HCT116 (cell line): ENCODE measurements around the gene BMP8B. TPM values are rescaled to one million over a fixed set of nuclear protein-coding genes. Genes with fewer than 3 reads are reported as not detected.

Experiments used
- ATAC-seq: fragments of 200-7000 bp; cut with Tn5 transposase; 2 replicates; pipeline ENCODE4 v1.9.1; 2020; ENCODE audit warnings: mild to moderate bottlenecking, moderate library complexity
- BruUV-seq: library from RNA; stranded (reverse); fragments of 400-500 nt; replicated peaks from 2 replicates; lab custom pipeline; 2021; lab: Mats Ljungman, UMichigan
- CTCF ChIA-PET: fragments of 300-600 bp; sonication (Branson Sonifier 250); formaldehyde crosslinking; loops from one replicate; lab custom pipeline; 2021; ENCODE audit warnings: antibody characterized with exemption; lab: Charles Lee
- POLR2A ChIA-PET: fragments of 300-600, 350-600 bp; sonication (Branson Sonifier 250); formaldehyde crosslinking; loops from one replicate; lab custom pipeline; 2021; ENCODE audit warnings: antibody characterized with exemption; lab: Charles Lee
- RAD21 ChIA-PET, 2 experiments: fragments of 300-600 bp; sonication (Branson Sonifier 250); formaldehyde crosslinking; loops; one replicate each; lab custom pipeline; 2023; ENCODE audit warnings: low total read pairs in 2 of 2; ENCODE audit not compliant: uncharacterized antibody in 2 of 2, unreplicated experiment in 2 of 2, low non-redundant PET in 1 of 2; lab: Charles Lee
- DNase-seq: peaks from one replicate; pipeline ENCODE4 v3.0.0-alpha.2; 2010; ENCODE audit warnings: low read depth, low spot score
- H2AFZ ChIP-seq: fragments of 200-600 bp; shearing (Covaris generic), sonication (generic); 2 replicates; pipeline ENCODE4 v1.6.1; 2017; ENCODE audit warnings: low read depth, mixed run types, mixed read lengths, antibody characterized with exemption, low read length; ENCODE audit not compliant: poor library complexity, severe bottlenecking
- H3K27ac ChIP-seq: 2 replicates; pipeline ENCODE4 v1.5.1; 2012; ENCODE audit warnings: low read depth, low read length
- H3K27me3 ChIP-seq: fragments of 200-600 bp; sonication (generic); 2 replicates; pipeline ENCODE4 v1.6.1; 2016; ENCODE audit warnings: mixed run types, low read length, mixed read lengths; ENCODE audit not compliant: insufficient read depth
- H3K36me3 ChIP-seq, 2 experiments: fragments of 200-500 bp in 1 of 2; fragments of 200-600 bp in 1 of 2; sonication (Bioruptor generic) in 1 of 2; sonication (generic) in 1 of 2; 2 replicates each; pipeline versions ENCODE4 v1.5.1 to v1.6.1; 2014 to 2016; ENCODE audit warnings: low read length in 2 of 2, inconsistent platforms in 1 of 2, mixed read lengths in 1 of 2, mixed run types in 1 of 2; ENCODE audit not compliant: insufficient read depth in 2 of 2, control insufficient read depth in 1 of 2
- H3K4me1 ChIP-seq, 2 experiments: fragments of 200-600 bp in 1 of 2; sonication (generic) in 1 of 2; 2 replicates each; pipeline versions ENCODE4 v1.5.1 to v1.6.1; 2012 to 2017; ENCODE audit warnings: low read length in 2 of 2, inconsistent platforms in 1 of 2, mild to moderate bottlenecking in 1 of 2, mixed read lengths in 1 of 2, mixed run types in 1 of 2, moderate library complexity in 1 of 2; ENCODE audit not compliant: insufficient read depth in 2 of 2, control insufficient read depth in 1 of 2
- H3K4me2 ChIP-seq: fragments of 200-600 bp; sonication (generic); 2 replicates; pipeline ENCODE4 v1.6.1; 2017; ENCODE audit warnings: mixed run types, low read length, mixed read lengths
- H3K4me3 ChIP-seq, 2 experiments: fragments of 200-600 bp in 1 of 2; sonication (generic) in 1 of 2; replicated peaks in 1 of 2; 2 replicates each; pipeline ENCODE4 v1.5.1; 2011 to 2016; ENCODE audit warnings: low read length in 2 of 2, control low read depth in 1 of 2, low read depth in 1 of 2, mild to moderate bottlenecking in 1 of 2, mixed read lengths in 1 of 2, mixed run types in 1 of 2
- H3K79me2 ChIP-seq: fragments of 200-600 bp; sonication (generic); 2 replicates; pipeline ENCODE4 v1.6.1; 2017; ENCODE audit warnings: mild to moderate bottlenecking, mixed run types, low read length, moderate library complexity, mixed read lengths; ENCODE audit not compliant: insufficient read depth
- H3K9ac ChIP-seq: fragments of 200-600 bp; sonication (generic); 2 replicates; pipeline ENCODE4 v1.6.1; 2016; ENCODE audit warnings: low read length, mixed read lengths
- H3K9me2 ChIP-seq: fragments of 200-600 bp; sonication (generic), shearing (Covaris generic); 2 replicates; pipeline ENCODE4 v1.6.1; 2017; ENCODE audit warnings: mixed run types, mild to moderate bottlenecking, moderate library complexity; ENCODE audit not compliant: insufficient read depth
- H3K9me3 ChIP-seq, 2 experiments: fragments of 200-500 bp in 1 of 2; fragments of 200-600 bp in 1 of 2; sonication (Bioruptor generic) in 1 of 2; sonication (generic) in 1 of 2; 2 replicates each; pipeline ENCODE4 v1.6.1; 2014 to 2017; ENCODE audit warnings: low read length in 2 of 2, mixed read lengths in 2 of 2, inconsistent platforms in 1 of 2, low read depth in 1 of 2, mild to moderate bottlenecking in 1 of 2, mixed run types in 1 of 2, moderate library complexity in 1 of 2; ENCODE audit not compliant: control insufficient read depth in 1 of 2, insufficient read depth in 1 of 2
- H4K20me1 ChIP-seq: fragments of 200-600 bp; sonication (generic), shearing (Covaris generic); 2 replicates; pipeline ENCODE4 v1.6.1; 2017; ENCODE audit warnings: mixed run types, mild to moderate bottlenecking, moderate library complexity; ENCODE audit not compliant: insufficient read depth
- ELF1 ChIP-seq: IDR thresholded peaks from 2 replicates; pipeline ENCODE4 v1.6.1; 2012; ENCODE audit warnings: low read depth, borderline replicate concordance
- EZH2 ChIP-seq: fragments of 200-600 bp; sonication (generic); IDR thresholded peaks from 2 replicates; pipeline ENCODE4 v1.6.1; 2017; ENCODE audit warnings: antibody characterized with exemption, mixed run types
- EZH2phosphoT487 ChIP-seq: fragments of 200-600 bp; IDR thresholded peaks from 2 replicates; pipeline ENCODE4 v1.6.1; 2018; ENCODE audit warnings: antibody characterized with exemption, borderline replicate concordance
- FOSL1 ChIP-seq: IDR thresholded peaks from 2 replicates; pipeline ENCODE4 v1.6.1; 2012; ENCODE audit warnings: low read depth
- JUND ChIP-seq: IDR thresholded peaks from 2 replicates; pipeline ENCODE4 v1.6.1; 2012
- POLR2A ChIP-seq: IDR thresholded peaks from 2 replicates; pipeline ENCODE4 v1.7.0; 2011; ENCODE audit warnings: borderline replicate concordance; ENCODE audit not compliant: insufficient read depth, insufficient read length; ENCODE audit errors: extremely low read depth
- POLR2AphosphoS5 ChIP-seq: IDR thresholded peaks from 2 replicates; pipeline ENCODE4 v1.6.1; 2011; ENCODE audit warnings: mild to moderate bottlenecking, low read depth, low read length, moderate library complexity
- RAD21 ChIP-seq: IDR thresholded peaks from 2 replicates; pipeline ENCODE4 v1.6.1; 2012; ENCODE audit warnings: low read depth, mild to moderate bottlenecking
- SRF ChIP-seq: IDR thresholded peaks from 2 replicates; pipeline ENCODE4 v1.6.1; 2012; ENCODE audit warnings: low read depth
- TCF7L2 ChIP-seq: IDR thresholded peaks from 2 replicates; pipeline ENCODE4 v1.7.0; 2011; ENCODE audit warnings: borderline replicate concordance, inconsistent platforms; ENCODE audit not compliant: insufficient read depth, insufficient read length; ENCODE audit errors: extremely low read depth
- ZFX ChIP-seq: fragments of 450-650 bp; IDR thresholded peaks from 2 replicates; pipeline ENCODE4 v1.6.1; 2017
- intact Hi-C: fragments of 100-400 bp; cut with micrococcal nuclease; formaldehyde crosslinking; loops from 2 replicates; pipeline ENCODE4 v1.10.0; 2022
- total RNA-seq: library from RNA; stranded (reverse); gene quantifications from one replicate; pipeline ENCODE4 v1.2.1, GENCODE V29; 2021; ENCODE audit not compliant: unreplicated experiment
- TF ChIP-seq, protein P1 (sequence below): IDR thresholded peaks from 2 replicates; pipeline ENCODE4 v1.6.1; 2011; ENCODE audit warnings: mild to moderate bottlenecking, low read length, moderate library complexity; ENCODE audit not compliant: insufficient replicate concordance; ENCODE audit errors: extremely low read depth
- TF ChIP-seq, protein P2 (sequence below): IDR thresholded peaks from 2 replicates; pipeline ENCODE4 v1.6.1; 2012; ENCODE audit warnings: low read depth
- TF ChIP-seq, protein P3 (sequence below), 3 experiments: fragments of 200-600 bp in 1 of 3; sonication (generic) in 1 of 3; IDR thresholded peaks in 2 of 3; conservative IDR thresholded peaks in 1 of 3; 2 replicates each; pipeline ENCODE4 v1.5.1; 2012 to 2017; ENCODE audit warnings: low read depth in 2 of 3, low read length in 2 of 3, antibody characterized with exemption in 1 of 3, borderline replicate concordance in 1 of 3, control low read depth in 1 of 3, mild to moderate bottlenecking in 1 of 3, mixed read lengths in 1 of 3, mixed run types in 1 of 3, moderate library complexity in 1 of 3; ENCODE audit not compliant: insufficient read depth in 1 of 3
- TF ChIP-seq, protein P4 (sequence below): IDR thresholded peaks from 2 replicates; pipeline ENCODE4 v1.6.1; 2012

BMP8B gene
- total RNA-seq, 1 experiment from 2014 or later, result 9.5 TPM

DNA sequence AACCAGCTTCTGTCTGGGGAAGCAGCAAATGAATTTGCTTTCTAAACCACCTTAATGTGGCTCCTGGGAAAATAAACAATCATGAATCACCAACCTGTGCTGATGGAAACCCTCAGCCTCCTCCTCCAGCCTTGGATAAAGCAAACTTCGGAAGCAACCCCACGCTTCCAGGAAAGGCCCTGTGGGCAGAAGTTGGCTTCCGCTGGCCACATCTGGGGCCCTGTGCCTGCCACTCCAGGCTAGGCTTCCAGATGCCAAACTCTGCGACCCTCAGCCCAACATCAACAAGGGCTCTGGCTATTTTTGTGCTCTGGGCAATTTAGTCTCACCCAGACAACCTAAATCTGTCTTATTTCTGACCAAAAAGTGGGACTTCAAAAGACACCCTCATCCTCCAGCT is 11.4 kb downstream of the BMP8B start:
- H3K27me3 ChIP-seq, result no peaks in the 10 kb centered on the region
- ChIA-PET POLR2A (no interaction called here), CTCF (no interaction called here), RAD21 (no interaction called here)
- H2AFZ ChIP-seq, result no peak overlapping the region
- H3K4me3 ChIP-seq, result no peak overlapping the region
- ATAC-seq, result no peak
- DNase-seq, result no peak
- H3K79me2 ChIP-seq, result no peaks in the 10 kb centered on the region
- H3K9me3 ChIP-seq, result no peaks in the 10 kb centered on the region
- no peak overlapping the region for H3K9ac ChIP-seq
- no peak overlapping the region for H3K4me2 ChIP-seq
- no peaks in the 10 kb centered on the region for H3K36me3 ChIP-seq
- BruUV-seq, result no TSS peak
- intact Hi-C loops, result no loop called here
- no peaks in the 10 kb centered on the region for H4K20me1 ChIP-seq
- H3K27ac ChIP-seq, result no peak overlapping the region
- TF ChIP-seq JUND, result no peak
- TF ChIP-seq, protein P1, sequence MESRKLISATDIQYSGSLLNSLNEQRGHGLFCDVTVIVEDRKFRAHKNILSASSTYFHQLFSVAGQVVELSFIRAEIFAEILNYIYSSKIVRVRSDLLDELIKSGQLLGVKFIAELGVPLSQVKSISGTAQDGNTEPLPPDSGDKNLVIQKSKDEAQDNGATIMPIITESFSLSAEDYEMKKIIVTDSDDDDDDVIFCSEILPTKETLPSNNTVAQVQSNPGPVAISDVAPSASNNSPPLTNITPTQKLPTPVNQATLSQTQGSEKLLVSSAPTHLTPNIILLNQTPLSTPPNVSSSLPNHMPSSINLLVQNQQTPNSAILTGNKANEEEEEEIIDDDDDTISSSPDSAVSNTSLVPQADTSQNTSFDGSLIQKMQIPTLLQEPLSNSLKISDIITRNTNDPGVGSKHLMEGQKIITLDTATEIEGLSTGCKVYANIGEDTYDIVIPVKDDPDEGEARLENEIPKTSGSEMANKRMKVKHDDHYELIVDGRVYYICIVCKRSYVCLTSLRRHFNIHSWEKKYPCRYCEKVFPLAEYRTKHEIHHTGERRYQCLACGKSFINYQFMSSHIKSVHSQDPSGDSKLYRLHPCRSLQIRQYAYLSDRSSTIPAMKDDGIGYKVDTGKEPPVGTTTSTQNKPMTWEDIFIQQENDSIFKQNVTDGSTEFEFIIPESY, result no peak
- TF ChIP-seq RAD21, result no peak
- TF ChIP-seq FOSL1, result no peak
- TF ChIP-seq POLR2AphosphoS5, result no peak
- no peak for TF ChIP-seq ELF1
- TF ChIP-seq, protein P2, sequence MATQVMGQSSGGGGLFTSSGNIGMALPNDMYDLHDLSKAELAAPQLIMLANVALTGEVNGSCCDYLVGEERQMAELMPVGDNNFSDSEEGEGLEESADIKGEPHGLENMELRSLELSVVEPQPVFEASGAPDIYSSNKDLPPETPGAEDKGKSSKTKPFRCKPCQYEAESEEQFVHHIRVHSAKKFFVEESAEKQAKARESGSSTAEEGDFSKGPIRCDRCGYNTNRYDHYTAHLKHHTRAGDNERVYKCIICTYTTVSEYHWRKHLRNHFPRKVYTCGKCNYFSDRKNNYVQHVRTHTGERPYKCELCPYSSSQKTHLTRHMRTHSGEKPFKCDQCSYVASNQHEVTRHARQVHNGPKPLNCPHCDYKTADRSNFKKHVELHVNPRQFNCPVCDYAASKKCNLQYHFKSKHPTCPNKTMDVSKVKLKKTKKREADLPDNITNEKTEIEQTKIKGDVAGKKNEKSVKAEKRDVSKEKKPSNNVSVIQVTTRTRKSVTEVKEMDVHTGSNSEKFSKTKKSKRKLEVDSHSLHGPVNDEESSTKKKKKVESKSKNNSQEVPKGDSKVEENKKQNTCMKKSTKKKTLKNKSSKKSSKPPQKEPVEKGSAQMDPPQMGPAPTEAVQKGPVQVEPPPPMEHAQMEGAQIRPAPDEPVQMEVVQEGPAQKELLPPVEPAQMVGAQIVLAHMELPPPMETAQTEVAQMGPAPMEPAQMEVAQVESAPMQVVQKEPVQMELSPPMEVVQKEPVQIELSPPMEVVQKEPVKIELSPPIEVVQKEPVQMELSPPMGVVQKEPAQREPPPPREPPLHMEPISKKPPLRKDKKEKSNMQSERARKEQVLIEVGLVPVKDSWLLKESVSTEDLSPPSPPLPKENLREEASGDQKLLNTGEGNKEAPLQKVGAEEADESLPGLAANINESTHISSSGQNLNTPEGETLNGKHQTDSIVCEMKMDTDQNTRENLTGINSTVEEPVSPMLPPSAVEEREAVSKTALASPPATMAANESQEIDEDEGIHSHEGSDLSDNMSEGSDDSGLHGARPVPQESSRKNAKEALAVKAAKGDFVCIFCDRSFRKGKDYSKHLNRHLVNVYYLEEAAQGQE, result no peak
- TF ChIP-seq, protein P3, sequence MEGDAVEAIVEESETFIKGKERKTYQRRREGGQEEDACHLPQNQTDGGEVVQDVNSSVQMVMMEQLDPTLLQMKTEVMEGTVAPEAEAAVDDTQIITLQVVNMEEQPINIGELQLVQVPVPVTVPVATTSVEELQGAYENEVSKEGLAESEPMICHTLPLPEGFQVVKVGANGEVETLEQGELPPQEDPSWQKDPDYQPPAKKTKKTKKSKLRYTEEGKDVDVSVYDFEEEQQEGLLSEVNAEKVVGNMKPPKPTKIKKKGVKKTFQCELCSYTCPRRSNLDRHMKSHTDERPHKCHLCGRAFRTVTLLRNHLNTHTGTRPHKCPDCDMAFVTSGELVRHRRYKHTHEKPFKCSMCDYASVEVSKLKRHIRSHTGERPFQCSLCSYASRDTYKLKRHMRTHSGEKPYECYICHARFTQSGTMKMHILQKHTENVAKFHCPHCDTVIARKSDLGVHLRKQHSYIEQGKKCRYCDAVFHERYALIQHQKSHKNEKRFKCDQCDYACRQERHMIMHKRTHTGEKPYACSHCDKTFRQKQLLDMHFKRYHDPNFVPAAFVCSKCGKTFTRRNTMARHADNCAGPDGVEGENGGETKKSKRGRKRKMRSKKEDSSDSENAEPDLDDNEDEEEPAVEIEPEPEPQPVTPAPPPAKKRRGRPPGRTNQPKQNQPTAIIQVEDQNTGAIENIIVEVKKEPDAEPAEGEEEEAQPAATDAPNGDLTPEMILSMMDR (IDR thresholded peaks at IDR 0.05 in 2 of 3, conservative IDR thresholded peaks at IDR 0.05 in 1 of 3; ENCODE audit: borderline replicate concordance in 1 of 3, insufficient read depth in 1 of 3, low read depth in 2 of 3, low read length in 2 of 3), result no peak
- TF ChIP-seq SRF, result no peak
- TF ChIP-seq TCF7L2, result no peak
- TF ChIP-seq EZH2, result no peak
- no peak for TF ChIP-seq ZFX
- TF ChIP-seq POLR2A, result no peak
- no peak for TF ChIP-seq EZH2phosphoT487
- TF ChIP-seq, protein P4, sequence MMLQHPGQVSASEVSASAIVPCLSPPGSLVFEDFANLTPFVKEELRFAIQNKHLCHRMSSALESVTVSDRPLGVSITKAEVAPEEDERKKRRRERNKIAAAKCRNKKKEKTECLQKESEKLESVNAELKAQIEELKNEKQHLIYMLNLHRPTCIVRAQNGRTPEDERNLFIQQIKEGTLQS, result no peak
- H3K9me2 ChIP-seq, result no peaks in the 10 kb centered on the region
- peaks cover 0 to 5% of the 10 kb centered on the region in 2 experiments; a peak in 2 of 4 replicates for H3K4me1 ChIP-seq
